Left renal cortex interstitium (tissue), 4 donors: ENCODE data around the gene FOXP4. TPM values are rescaled to one million over a fixed set of nuclear protein-coding genes. Genes with fewer than 3 reads are reported as not detected.

Source experiments
- DNase-seq, 4 donors: peaks; one replicate each; pipeline ENCODE4 v3.0.0-alpha.2; 2013; ENCODE audit warnings: low read depth in 4 of 4, low spot score in 2 of 4, missing footprints in 1 of 4
- polyA plus RNA-seq, 4 donors: library from polyadenylated mRNA; unstranded; fragments of 120-200 nt; gene quantifications; one replicate each; pipeline ENCODE4 v1.2.1, GENCODE V29; 2013; ENCODE audit not compliant: insufficient read length in 4 of 4

FOXP4 gene
- polyA plus RNA-seq, 4 donors = 24.5 to 50.2 (median 36.3) TPM

DNA sequence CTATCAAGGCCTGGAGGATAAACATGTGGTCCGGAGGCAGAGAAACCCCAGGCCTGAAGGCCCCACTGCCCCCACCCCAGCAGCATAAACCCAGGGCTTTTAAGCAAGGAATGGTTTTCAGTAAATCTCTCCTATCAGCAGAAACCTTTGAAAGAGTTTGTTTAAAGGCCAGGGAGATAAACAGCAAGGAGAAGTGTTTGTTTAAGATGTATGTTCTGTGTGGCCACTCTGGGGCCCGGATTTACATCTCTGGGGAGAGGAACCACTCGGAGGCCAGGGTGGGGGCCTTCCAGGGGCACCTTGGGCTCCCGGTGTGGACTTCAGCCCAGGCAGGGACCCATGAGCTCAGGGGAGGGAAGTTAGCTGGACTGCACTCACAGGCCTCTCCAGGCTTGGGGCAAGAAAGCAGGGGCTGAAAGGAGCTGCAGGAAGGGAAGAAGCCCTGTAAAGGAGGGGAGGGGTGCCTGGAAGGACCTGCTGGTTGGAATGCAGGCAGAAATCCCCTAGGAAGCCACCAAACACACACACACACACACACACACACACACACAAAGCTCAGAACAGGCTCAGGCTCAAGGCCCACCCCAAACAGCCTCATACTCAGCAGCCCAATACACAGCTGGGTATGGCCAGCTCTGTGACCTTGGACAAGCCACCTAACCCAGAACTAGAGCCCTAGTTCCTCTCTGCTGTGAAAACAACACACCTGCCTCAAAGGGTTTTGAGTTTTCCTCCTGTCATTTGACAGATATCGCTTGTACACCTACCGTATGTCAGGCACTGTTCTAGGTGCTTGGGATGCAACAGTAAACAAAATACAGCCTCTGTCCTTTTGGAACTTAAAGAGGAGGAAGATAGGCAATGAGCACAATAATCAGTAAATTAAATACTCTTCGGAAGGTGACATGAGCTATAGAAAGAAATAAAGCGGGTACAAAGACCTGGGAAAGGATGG lies 26.2 kb upstream of the FOXP4 start:
- DNase-seq = no peak

DNA sequence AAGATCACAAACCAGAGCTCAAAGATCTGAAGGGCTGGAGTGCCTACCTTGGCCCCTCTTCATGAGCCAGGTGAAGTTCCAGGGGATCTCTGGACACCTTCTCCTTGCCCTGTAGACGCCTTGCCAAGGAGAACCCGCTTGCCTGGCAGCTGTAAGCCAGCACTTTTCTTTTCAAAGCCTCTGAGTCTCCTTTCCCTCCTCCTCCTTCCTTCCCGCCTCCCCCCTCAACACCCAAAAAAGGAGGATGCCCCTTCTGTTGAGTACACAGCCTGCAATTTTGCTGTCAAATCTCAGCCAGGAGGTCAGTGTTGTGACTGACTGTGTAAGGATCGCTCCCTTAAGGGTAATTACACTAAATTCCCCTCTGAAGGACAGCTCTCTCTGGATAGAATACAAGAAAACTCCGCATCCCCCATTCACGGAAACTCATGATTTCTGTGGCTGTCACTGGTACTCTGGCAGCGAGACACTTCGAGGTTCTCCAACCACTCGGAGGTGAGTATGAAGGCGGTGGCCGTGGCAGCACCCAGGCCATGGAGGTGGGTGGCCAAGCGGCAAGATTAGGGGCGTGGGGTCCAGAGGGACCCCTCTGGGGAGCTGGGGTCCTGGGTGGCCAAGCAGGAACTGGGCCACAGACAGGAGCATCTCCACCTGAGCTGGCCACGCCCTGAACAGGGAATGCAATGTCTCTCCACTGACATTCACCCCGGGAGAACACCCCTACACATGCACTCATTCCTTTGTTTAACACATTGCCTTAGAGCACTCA lies 23.2 kb upstream of the FOXP4 start:
- no peak for DNase-seq

DNA sequence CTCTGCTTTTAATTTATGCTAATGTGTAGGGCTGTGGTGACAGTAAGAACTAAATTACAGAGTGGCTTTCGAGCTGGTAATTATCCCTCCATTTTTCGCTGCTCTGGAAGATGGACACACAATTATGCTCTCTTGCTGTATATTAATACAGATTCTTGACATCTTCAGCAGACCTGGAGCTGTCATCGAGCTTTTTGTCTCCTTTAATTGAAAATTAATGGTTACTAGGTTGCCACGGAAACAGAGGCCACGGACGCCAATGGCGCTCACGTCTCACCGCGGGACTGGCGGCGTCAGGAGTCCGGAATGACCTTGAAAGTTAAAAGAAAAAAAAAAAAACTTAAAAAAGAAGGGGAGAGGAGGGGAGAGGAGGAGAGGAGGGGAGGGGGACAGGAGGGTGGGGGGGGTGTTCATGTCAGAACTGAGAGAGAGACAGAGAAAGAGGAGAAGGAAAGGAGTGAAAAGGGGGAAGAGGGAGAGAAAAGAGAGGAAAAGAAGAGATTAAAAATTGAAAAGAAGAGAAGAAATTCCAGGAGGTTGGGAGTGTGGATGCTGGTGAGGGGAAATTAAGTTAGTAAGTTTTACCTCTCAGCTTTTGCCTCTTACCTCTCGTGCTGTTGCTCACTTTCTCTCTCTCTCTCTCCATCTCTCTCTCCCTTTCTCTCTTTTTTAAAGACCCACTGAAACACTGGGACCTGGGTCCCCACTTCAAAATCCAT lies 22.1 kb upstream of the FOXP4 start:
- DNase-seq = no peak

DNA sequence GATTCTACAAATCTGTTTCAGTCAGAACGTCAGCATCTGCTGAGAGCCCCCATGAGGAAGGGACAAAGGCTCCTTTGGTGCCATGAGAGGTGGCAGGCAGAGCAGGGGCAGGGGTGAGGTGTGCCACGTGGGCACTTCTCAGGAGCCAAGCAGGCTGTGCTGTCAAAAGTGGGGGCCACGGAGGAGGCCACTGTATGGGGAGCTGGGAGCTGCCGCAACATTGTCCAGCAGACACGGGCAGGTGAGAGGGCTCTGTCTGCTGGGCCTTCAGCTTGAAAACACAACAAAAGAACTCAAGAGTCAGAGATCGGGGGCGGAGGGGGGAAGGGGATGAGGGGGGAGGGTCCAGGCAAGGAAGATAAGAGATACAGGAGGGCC lies 21.6 kb upstream of the FOXP4 start:
- no peak for DNase-seq

DNA sequence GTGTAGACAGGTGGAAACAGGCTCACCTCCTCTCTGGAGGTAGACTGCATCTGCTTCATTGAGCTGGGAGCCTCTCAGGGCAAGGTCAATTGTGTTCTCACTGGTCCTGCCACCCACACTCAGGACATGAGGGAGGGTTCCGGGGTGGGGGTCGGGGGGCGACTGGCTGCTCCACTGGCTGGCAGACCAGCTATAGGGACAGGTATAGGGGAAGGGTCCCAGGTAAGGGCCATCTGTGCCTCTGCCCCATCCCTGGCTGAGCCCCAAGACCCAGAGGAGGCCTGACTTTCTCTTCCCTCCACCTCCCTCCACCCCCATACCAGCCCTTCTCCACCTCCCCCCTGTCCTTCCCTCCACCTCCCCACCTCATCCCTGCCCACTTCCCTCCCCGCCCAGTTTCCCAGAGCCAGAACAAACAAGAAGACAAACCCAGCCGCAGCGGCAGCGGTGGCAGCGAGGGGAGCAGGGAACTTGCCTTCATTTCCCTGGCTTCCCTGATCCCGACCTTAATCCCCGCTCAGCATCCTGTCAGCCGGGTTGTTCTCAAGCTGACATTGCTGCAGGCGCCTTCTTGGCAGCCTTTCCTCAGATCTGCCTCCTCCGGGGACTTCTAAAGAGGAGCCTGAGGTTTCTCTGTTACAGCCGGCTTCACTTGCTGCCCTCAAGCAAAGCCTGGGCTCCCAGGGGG lies 18.3 kb upstream of the FOXP4 start:
- DNase-seq = no peak

DNA sequence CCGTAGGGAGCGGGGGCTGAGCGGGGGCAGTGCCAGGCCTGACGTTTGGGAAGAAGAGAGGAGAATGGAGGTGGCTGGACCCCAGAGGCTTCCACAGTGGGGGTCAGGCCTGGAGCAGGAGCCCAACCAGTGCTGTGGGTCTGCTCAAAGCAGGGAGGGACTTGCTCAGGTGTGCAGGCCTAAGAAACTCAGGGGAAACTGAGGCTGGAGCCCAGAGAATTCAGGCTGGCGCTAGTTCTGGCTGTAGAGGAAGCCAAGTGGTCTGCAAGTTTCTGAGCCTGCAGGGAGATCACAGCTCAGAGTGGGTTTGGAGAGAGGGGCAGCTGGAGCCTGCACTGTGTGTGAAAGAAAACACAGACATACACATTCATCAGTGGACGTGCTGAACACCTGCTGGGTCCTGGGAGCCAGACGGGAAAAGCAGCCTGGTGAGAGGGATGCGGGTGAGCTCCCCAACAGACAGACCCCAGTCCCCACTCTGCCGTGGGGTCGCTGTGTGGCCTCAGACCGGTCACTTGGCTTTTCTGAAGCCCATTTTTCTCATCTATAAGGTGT lies 17.7 kb upstream of the FOXP4 start:
- DNase-seq = no peak

DNA sequence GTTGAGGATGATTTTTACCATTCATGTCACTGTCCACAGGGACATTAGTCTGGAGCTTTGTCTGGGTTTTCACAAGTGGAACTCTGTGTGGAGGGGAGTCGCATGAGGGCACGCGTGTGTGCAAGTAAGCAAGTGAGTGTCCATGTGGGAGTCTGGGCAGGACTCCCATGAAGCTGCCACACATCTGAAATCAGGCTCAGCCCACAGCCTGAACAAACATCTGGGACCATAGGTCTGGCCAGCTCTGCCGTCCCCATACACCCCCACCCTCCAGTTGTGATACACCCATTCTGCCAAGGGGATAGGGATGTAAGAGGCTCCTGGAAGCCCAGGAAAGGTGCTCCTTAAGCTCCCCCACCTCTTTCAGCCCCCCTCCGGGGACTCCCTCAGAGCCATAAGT lies 17.1 kb upstream of the FOXP4 start:
- no peak for DNase-seq

DNA sequence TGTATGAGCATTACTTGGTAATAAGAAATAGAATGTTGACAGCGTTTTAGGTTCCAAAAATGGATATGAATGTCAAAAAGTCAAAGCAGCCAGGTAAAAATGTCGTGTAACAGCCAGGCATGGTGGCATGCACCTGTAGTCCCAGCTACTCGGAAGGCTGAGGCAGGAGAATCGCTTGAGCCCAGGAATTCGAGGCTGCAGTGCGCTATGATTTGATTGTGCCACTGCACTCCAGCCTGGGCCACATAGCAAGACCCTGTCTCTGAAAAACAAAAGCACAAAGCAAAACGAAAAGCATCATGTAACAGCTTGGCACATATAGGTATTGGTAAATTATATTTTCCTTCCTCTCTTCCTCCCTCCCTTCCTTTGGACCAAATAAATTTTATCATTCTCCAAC lies 16.2 kb upstream of the FOXP4 start:
- no peak for DNase-seq

DNA sequence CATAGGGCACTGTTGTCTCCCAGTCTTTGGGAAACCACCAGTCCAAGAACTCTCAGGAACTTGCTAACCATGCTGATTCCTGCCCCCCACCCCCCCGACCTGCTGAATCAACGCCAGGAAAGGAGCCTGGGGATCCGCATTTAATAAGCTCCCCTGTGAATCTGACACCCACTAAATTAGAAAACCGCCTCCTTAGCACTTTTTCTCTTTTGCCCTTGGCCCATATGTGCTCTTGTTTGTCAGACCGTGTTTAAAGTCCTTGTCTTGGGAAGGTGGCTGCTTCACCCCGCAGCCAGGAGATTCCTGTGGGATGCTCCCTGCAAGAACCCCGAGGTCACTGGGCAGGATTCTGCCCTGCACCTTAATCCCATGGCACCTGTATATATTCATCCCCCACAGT lies 15.7 kb upstream of the FOXP4 start:
- no peak for DNase-seq

DNA sequence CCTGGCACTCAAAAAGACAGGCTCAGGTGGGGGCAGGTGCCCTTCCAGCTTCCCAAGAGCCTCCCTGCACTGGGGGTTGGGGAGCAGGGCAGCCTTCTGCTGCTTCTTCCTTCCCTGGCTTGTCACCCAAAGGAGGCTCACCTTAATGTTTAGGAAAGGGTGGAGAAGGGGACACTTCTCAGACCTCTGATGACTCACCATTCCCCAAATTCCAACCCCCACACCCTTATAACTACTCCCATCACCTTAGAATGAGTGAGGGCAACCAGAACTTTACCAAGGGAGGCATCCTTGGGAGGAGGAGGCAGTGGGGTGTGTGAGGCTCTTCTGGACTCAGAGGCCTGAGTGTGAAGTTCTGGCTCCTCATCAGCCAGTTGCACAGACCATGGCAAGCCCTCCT lies 15.2 kb upstream of the FOXP4 start:
- no peak for DNase-seq

DNA sequence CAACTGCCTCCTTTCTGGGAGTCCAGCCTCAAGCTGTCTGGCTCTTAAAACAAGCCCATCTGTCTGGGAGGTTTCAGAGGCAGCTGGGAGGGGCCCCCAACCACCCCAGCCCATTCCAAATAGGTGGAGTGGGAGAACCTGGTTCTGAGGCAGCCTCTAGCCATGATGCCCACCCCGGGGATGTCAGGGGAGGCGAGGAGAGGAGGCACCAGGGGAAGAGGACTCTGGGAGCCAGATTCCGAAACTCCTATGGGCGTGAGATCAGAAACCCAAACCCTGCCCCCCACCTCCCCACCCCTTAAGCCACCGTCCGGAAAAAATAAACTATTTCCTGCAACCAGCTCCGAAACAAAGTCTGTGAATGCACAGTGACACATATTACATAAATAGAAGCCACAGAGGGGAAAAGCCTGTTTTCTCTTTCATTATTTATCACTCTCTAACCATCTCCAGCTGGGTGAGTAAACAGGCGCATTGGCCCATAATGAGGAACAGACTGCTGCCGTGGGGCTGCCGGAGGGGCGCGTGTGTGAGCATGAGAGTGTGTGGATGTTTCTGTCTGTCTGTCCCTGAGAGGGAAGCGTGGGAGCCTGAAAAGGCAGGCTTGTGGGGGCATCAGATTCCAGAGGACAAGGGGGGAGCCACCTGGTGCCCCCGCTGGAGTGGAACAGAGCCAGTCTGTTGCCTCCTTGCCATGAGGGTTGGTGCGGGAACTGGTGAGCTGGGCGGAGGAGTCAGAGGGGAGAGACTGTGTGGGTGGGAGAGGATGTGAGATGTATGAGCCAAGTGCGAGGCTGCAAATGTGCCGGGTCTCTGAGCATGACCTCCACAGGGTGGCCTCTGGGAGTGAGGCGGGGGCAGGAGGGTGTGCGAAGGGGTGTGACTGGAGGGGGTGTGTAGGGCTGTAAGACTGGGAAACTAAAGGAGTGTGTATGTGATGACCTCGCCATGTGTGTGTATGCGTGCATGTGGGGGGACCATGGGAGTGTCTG lies 14.3 kb upstream of the FOXP4 start:
- DNase-seq = no peak

DNA sequence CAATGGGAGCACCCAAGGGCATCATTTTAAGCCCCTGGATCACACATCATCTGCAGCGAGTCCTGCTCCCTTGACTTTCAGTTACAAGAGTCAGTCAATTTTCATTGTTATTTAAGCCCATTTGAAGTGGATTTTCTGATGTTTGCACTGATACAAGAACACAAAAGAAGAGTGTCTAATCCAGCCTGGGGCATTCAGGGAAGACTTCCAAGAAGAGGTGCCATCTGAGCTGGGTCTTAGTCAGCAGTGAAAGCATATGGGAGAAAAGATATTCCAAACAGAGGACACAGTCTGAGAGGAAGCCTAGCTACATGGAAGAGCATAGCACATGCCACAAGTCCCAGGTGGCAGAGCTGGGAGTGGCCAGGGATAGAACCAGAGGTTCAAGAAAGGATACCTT lies 10.4 kb upstream of the FOXP4 start:
- no peak for DNase-seq

DNA sequence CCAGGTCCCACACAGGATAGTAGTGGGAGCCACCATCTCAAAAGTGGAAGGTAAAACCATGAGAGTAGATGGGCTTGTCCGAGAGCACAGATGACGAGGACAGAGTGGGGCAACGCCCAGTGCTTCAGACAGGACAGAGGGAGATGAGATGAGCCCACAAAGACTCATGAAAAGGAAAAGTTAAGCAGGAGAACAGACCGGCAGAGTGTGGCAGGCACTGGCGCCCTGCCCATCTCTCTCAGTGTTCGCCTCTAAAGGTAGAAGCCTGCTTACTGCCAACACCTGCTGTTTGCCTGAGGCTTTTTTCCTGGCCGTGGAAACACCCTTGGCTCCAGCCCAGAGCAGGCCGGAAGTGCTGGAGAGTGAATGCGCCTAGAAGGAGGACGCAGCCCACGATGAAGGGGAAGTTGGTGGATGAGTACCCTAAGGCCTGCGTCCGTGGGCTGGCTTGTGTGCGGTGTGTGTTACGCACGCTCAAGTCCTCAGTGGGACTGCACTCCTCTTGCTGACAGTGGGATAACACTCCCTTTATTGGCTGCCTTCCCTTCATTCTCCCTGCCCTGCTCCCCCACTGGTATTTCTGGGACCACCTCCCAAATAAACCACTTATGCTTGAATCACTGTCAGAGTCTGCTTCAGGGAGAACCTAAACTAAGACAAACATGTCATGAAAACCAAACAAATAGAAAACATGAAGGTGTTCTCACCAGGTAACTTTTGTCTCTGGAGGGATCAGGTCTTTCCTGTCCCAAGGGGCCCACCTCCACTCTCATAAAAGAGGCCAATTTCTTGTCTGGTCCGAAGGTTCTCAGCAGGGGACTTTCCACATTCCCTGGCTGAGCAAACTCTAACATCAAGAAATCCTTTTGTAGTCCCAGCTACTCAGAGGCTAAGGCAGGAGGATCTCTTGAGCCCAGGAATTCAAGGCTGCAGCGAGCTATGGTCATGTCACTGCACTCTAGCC lies 9.1 kb upstream of the FOXP4 start:
- no peak for DNase-seq

DNA sequence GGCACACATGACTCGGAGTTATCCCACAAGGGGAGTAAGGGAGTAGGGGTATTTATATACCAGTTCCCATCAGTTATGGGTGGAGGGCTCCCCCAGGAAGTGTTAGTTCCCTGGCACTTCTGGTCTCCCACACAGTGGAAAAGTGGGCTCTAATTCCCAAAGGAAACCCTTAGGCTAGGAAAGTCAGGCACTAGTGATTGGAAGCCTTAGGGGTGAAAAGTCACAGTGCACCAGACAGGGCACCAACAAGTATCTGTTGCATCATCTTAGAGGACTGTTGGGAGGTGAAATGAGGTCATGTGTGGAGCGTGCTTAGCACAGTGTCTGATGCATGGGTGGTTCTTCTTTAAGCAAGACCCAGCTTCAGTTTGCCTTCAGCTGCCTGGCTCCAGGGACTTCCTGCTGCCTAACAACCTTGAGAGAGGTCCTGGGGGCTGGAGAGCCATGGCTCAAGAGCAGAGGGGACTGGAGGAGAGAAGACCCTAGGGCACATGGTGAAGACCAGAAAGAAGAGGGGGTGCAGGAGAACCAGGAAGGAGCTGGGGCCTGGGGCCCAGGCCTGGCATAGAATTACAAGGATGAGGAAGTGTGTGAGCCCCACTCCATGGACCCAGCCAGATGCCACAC lies 7.5 kb upstream of the FOXP4 start:
- DNase-seq = no peak

DNA sequence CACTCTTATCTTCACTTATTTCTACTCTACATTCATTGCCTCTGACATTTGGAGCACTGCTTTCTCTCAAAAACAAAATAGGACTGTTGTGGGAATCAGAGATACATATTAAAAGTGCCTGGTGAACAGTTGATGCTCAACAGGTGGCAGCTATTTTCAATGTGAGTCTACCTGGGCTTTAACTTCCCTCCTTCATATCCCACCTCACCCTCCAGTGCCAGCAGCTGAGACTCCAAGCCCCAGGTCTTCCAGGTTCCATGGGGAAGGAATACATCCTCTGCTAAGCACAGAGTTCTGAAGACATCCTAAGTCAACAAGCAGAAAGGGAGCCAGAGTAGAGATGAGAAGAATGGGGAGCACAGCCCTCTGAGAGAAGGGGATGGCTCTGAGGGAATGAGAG lies 7.0 kb upstream of the FOXP4 start:
- no peak for DNase-seq

DNA sequence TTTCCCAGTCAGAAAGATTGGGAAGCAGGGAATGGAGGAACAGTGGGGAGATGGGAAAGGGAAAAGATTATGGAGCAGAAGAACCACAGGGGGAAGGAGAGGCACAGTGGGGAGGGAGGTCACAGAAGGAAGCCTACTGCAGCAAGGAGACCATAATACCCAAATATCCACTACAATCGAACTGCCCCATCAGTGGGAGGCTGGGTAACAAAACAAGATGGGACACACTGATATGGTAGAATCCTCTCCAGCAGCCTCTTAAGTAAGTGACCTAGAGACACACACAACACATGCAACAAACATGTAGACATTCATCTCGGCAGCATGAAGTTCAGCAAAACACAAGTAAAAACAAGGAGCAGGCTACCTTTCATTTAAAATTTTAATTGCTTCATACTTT lies 4.8 kb upstream of the FOXP4 start:
- DNase-seq = no peak

DNA sequence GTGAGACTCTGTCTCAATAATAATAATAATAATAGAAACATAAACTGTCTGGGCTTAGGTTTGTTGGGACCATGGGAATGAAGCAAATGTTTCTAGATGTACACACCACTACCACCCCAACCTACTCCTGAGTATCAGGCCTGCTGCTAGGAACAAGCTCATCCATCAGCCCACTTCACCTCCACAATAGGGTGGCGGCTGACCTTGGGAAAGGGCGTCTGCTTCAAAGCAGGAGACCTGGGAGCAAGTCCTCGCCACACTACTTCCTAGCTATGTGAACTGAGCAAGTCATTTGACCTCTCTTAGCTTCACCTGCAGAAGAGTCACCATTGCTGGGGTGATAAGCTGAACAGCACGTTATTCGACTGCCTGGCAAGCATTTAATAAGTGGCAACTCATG lies 3.1 kb upstream of the FOXP4 start:
- no peak for DNase-seq
